Cardiac muscle cell (in vitro differentiated cells and primary cell): ENCODE results near the gene NFKBIL1. TPM values are rescaled to one million over a fixed set of nuclear protein-coding genes. Genes with fewer than 3 reads are reported as not detected.

Experiments
- DNase-seq, 2 donors: peaks; one replicate each; pipeline versions ENCODE4 v3.0.0 to v3.0.0-alpha.2; 2010 to 2017; ENCODE audit warnings: low read depth in 1 of 2, low spot score in 1 of 2
- H3K27ac ChIP-seq: fragments of 200-600 bp; sonication (generic); 2 replicates; pipeline ENCODE4 v1.5.1; 2016
- H3K27me3 ChIP-seq: fragments of 200-600 bp; sonication (generic); 2 replicates; pipeline ENCODE4 v1.6.0; 2016; ENCODE audit warnings: control low read depth
- H3K36me3 ChIP-seq: fragments of 200-600 bp; sonication (generic); 2 replicates; pipeline ENCODE4 v1.5.1; 2016; ENCODE audit warnings: control low read depth
- H3K4me1 ChIP-seq: fragments of 200-600 bp; sonication (generic); 2 replicates; pipeline ENCODE4 v1.8.1; 2017; ENCODE audit warnings: low read depth, mild to moderate bottlenecking, mixed run types
- H3K4me3 ChIP-seq: fragments of 200-600 bp; sonication (generic); 2 replicates; pipeline ENCODE4 v1.5.1; 2016; ENCODE audit warnings: mild to moderate bottlenecking
- H3K9me3 ChIP-seq: fragments of 200-600 bp; sonication (generic); 2 replicates; pipeline ENCODE4 v1.5.1; 2017; ENCODE audit warnings: low read depth, mild to moderate bottlenecking, control low read depth
- CTCF ChIP-seq: IDR thresholded peaks from 2 replicates; pipeline ENCODE4 v1.5.1; 2012; ENCODE audit warnings: low read depth, mild to moderate bottlenecking, low read length
- polyA plus RNA-seq: library from polyadenylated mRNA; unstranded; fragments of >200 nt; fragmentation: Nextera tagmentation; extraction: Ambion mirVana; gene quantifications from 2 replicates; pipeline ENCODE4 v1.2.1, GENCODE V29; 2016
- total RNA-seq: library from RNA; depleted of rRNA; stranded (reverse); fragments of >200 nt; gene quantifications from 2 replicates; pipeline ENCODE4 v1.2.3, GENCODE V29; 2016

Gene NFKBIL1
- total and polyA plus RNA-seq, 2 experiments from 2014 or later: 38.4 to 51.2 TPM

- DNase-seq: no peak
- H3K36me3 ChIP-seq: peaks cover 36% of the 10 kb centered on the region
- TF ChIP-seq CTCF: no peak
- H3K4me3 ChIP-seq: no peak within 1 kb of the TSS
- H3K27ac ChIP-seq: peak within 1 kb of the TSS; percentile 47
- H3K4me1 ChIP-seq: no peaks in the 10 kb centered on the region
- no peaks in the 10 kb centered on the region for H3K27me3 ChIP-seq
- no peaks in the 10 kb centered on the region for H3K9me3 ChIP-seq
These were observed 18.5 kb upstream of the NFKBIL1 start, which contains the start of gene MCCD1 for GRCh38 chr6:31528821-31529328. Gene MCCD1 (plus strand): TSS chr6:31528962. CDS start chr6:31529015, 53 bp downstream.

GRCh38 chr6:31529329-31530150, 17.9 kb upstream of the NFKBIL1 start:
- Histone ChIP-seq H3K4me1 (no peaks in the 10 kb centered on the region), H3K27me3 (no peaks in the 10 kb centered on the region), H3K27ac (peak overlapping the region; percentile 47), H3K36me3 (peaks cover 43% of the 10 kb centered on the region), H3K9me3 (no peaks in the 10 kb centered on the region), H3K4me3 (no peak overlapping the region)
- DNase-seq: no peak
- no peak for TF ChIP-seq CTCF

- Histone ChIP-seq H3K27ac (no peak overlapping the region), H3K36me3 (peaks cover 54% of the 10 kb centered on the region), H3K4me3 (no peak overlapping the region), H3K27me3 (no peaks in the 10 kb centered on the region), H3K4me1 (no peaks in the 10 kb centered on the region), H3K9me3 (no peaks in the 10 kb centered on the region)
- no peak for TF ChIP-seq CTCF
- no peak for DNase-seq
These were observed 16.7 kb upstream of the NFKBIL1 start for GRCh38 chr6:31530659-31531058.

DNA sequence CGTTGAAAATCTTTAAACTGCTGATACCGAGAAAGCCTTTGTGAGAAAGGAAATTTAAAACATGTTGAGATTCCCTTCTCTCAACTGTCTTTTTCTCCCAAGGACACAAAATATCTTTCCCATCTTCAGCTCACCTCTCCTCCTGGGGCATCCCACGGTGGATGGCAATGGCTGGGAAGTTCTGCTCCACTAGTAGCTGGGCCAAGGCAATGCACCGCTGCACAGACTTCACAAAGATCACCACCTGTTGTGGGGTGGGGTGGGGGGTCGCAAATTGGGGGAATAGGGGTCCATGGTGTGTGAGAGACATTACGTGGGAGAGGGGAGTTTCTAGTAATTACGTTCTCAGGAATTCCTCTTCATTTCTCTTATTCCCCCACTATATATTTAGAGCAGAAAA, 16.2 kb upstream of the NFKBIL1 start:
- H3K27me3 ChIP-seq: no peaks in the 10 kb centered on the region
- H3K36me3 ChIP-seq: peaks cover 59% of the 10 kb centered on the region
- H3K4me3 ChIP-seq: no peak overlapping the region
- DNase-seq: no peak
- no peaks in the 10 kb centered on the region for H3K4me1 ChIP-seq
- no peaks in the 10 kb centered on the region for H3K9me3 ChIP-seq
- no peak overlapping the region for H3K27ac ChIP-seq
- no peak for TF ChIP-seq CTCF

DNA sequence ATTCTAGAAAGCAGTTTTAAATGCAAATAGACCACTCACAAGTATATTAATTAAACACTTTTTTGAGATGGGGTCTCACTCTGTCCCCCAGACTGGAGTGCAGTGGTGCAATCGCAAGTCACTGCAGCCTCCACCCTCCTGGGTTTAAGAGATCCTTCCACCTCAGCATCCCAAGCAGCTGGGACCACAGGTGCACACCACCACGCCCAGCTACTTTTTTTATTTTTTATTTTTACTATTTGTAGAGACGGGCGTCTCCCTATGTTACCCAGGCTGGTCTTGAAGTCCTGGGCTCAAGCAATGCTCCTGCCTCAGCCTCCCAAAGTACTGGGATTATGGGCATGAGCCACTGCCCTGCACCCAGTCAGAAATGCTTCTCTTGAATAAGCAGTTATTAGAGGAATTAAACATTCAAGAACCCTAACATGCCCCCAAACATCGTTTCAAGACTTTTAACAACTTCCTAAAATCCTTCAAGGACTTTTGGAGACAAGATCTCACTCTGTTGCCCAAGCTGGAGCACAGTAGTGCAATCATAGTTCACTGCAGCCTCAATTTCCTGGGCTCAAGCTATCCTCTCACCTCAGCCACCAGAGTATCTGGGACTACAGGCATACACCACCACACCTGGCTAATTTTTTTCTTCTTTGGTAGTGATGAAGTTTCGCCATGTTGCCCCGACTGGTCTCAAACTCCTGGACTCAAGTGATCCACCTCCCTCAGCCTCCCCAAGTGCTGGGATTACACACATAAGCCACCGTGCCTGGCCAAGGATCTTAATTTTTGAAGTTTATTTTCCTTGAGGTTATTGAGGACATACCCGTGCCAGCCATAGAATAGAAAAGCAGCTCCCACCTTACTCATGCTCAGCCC, 15.4 kb upstream of the NFKBIL1 start:
- Histone ChIP-seq H3K4me1 (no peaks in the 10 kb centered on the region), H3K4me3 (no peak overlapping the region), H3K9me3 (no peaks in the 10 kb centered on the region), H3K36me3 (peaks cover 67% of the 10 kb centered on the region), H3K27me3 (no peaks in the 10 kb centered on the region), H3K27ac (peak overlapping the region; percentile 68)
- TF ChIP-seq CTCF: no peak
- DNase-seq: no peak
